SKM-1 (cell line): Measurements from ENCODE around the gene NPC1L1.
A peak's percentile ranks its signal among the peaks of the same experiment; 100 is the strongest.

Source experiments
- DNase-seq: peaks from one replicate; lab custom pipeline; 2025; ENCODE audit not compliant: unreplicated experiment; lab: John Stamatoyannopoulos, UW

Gene NPC1L1

DNA sequence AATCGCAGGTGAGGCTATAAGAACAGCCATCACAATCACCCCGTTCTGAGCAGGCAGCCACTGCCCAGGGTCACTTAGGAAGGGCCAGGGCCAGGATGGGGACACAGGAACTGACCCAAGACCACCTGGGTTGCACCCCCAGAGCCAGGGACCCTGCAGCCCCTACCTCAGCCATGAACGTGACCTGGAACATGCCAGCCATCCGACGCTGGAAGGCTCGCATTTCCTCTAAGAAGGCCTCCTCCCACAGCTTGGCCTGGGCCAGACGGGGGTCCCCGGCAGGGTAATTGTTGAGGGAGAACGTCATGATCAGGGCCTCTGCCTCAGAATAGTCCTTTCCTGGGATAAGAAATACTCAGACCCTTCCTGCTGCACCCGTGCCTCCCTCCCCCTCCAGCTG, 5.0 kb downstream of the NPC1L1 start:
- no peak for DNase-seq

DNA sequence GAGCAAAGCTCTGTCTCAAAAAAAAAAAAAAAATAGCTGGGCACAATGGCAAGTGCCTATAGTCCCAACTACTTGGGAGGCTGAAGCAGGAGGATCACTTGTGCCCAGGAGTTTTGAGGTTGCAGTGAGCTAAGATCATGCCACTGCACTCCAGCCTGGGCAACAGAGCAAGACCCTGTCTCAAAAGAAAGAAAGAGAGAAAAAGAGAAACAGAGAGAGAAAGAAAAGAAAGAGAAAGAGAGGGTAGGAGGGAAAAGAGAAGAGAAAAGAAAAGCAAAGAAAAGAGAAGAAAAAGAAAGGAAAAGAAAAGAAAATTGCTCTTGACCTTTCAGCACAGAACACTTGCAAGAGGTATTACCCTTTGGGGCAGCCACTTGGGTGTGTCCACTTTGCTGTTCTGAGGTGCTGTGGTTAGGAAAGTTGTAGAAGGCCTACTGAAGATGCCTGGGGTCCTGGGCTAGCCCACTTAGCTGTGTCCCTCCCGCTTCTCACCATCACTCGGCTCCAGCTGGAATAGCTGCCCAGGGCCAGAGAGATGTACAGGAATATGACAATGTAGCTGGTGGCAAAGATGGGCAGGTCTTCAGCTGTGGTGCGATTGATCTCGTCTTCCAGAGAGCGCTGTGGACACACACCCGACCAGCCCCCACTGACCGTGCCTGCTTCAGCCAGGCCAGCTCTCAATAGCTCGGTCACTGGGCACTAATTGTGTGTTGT, 5.6 kb downstream of the NPC1L1 start:
- no peak for DNase-seq

DNA sequence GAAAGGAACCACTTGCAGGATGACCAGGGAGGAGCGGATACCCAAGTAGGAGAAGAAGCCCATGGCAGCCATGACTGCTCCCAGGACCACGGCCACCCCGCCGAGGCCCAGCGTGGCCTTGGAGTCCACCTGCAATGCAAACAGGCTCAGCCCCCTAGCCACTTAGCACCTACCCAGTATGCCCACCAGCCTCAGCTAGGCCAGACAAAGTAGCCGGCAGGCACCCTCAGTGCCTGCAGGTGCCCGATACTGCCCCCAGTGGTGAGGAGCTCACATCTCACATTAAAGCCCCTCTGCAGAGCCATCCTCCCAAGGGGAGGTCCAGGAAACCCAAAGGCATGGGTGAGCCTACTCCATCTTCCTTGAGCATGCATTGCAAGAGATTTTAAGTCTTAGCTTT, 6.6 kb downstream of the NPC1L1 start:
- peak; percentile 27 for DNase-seq

DNA sequence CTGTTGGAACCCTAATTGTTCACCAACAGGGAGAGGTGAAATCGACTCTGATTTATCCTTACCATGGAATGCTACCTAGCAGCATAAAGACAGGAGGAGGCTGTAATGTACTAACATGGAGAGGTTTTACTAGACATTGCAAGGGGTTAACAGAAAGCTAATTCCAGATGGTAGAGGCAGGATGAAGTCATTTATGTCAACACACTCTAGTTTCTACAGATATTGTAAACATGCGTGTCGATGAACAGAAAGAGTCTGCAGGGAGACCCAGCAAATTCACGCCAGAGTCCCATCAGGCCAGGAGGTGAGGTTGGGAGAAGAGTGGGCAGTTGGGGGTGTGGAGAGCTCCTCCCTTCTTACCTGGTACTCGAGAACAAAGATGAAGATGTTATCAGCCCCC, 7.0 kb downstream of the NPC1L1 start:
- DNase-seq: no peak

DNA sequence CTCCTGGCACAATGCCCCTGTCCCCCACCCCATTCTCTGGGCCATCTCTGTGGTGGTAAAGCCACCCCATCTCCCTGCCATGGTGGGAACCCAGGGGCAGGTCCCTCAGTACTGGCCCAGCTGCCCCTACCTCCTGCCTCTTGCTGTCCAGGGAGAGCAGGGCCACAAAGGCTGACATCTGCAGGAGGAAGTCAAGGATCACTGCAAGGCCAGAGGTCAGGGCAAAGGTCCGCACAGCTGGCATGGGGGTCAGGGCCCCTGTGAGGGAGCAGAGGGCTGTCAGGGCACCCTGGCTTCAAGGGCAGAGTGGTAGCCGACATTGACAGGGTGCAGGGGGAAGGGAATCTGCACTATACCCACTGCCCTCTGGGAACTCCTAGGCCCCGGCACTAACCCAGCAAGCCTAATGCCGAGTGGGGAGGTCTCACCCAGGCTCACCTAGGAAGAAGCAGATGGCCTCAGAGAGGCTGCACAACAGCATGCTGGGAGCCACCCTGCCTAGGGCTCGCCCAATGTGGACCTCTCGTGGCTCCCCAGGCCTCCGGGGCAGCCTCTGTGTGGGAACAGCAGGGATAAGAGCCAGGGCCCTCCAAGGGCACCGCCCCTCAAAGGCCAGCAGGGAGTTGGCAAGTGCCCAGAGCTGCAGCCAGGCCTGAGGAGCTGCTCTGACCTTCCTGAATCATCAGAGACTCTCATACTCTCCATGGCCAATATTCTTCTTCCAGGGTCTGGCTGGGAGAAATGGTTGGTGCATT, 7.7 kb downstream of the NPC1L1 start:
- no peak for DNase-seq

DNA sequence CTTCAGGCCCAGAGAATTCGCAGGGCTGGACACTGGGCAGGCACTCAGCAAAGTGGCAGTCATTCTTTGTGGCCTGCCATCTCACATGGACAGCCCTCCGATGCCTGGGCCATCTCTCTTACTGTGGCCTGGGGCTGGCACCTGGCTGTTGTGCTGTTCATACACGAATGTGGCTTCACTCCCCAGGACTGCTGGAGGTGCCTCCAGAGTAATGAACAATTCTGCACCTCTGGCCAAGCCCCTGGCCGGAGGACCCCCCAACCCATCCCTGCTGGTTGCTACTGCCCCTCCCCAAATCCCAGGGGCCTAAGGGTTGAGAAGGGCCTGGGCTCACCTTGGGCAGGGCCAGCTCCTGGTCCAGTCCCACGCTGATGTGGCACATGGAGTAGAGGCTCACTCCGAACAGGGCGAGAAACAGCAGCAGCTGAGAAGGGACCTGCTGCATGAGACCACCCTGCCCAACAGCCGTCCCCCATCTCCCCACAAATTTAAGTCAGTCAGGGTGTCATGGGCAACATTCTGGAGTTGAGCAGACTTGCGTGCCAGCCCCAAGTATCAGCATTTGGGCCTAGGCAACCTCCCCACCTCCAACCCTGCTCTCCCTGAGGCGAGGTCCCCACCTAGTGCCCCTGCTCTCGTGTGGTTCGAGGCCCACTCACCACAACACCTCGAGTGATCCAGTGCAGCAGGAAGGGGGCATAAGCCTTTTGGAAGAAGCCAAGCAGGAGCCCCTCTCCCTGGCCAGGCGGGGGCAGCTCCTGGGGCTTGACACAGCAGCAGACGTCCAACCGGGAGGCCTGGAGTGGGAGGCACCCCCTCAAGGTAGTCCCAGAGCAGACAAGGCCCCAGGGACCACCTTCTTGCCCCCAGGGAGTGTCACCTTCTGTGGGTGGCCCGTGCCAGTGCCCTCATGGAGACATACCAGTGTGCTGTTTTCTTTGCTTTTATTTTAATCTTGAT, 9.4 kb downstream of the NPC1L1 start:
- DNase-seq: no peak

DNA sequence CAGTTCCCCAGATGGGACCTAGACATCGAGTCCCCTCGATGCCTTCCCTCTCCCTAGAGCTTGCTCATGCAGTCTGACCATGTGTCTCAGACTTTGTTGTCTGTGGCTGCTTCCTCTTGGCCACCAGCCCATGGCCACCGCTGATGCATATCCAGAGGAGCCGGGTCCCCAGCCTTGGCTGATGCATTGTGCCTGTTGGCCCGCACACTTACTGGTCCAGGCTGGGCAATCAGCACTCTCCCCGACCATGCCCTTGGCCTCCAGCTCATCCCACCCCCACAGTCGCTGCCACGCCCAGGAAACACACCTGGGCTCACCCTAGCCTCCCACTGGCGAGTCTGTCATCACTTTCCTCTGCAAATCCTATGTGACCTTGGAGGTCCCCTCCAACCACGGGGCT, 10.1 kb downstream of the NPC1L1 start:
- DNase-seq: no peak

DNA sequence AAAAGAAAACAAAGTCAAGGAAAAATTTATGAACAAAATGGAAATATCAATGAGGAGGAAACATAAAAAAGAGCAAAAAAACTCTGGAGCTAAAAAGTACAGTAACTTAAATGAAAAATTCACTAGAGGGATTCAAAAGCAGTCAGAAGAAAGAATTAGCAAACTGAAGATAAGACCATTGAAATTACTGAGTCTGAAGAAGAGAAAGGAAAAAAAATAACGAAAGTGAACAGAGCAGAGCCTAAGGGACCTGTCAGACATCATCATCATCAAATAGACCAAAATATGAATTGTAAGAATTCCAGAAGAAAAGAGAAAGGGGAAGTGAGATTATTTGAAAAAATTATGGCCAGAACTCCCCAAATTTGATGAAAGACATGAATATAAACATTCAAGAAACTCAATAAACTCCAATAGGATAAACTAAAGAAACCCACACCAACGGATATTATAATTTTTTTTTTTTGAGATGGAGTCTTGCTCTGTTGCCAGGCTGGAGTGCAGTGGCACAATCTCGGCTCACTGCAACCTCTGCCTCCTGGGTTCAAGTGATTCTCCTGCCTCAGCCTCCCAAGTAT, 16.2 kb downstream of the NPC1L1 start:
- no peak for DNase-seq

DNA sequence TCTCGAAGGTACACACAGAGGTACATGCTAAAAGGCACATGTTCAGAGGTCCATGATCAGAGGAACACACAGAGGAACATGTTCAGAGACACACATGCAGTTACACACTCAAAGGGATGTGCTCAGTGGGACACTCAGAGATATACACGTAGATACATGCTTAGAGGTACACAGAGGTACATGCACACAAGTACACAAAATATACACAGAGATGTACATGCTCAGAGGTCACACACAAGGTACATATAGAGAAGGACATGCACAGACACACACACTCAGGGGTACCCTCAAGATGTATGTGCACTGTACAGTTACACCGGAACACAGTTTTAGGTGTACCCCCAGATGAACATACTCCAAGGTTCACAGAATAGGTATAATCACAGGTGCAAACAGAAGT, 18.8 kb downstream of the NPC1L1 start:
- DNase-seq: no peak

DNA sequence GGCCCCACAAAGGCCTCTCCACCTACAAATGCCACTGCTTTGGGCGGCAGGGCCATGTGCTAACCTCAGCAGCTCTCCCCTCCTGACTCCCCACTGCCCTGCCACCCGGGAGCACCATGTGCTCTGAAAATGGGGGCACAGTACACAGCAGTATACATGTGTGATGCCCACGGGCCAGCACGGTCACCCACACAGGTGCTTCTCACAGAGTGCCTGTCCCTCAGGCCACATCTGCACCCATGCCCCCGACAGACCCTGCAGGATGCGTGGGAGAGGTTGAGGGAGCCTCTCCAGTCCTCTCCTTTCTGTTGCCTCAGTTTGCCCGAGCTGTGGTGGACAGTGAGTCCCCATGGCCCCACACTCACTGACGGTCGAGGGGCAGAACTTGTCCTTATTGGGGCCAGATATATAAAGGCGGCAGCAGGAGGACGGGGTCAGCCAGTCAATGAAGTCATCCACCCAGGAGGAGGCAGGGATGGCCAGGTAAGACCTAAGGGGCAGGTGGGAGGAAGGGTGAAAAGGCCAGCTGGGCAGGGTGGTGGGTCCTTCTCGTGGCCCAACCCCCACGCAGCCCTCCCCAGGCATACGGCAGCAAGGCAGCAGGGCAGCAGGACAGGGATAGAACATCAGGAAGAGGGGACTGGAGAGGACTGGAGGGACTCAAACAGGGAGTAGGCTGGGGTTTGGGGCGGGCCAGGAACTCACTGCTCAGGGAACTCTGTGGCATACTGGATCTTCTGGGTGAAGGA, 19.6 kb downstream of the NPC1L1 start:
- no peak for DNase-seq

DNA sequence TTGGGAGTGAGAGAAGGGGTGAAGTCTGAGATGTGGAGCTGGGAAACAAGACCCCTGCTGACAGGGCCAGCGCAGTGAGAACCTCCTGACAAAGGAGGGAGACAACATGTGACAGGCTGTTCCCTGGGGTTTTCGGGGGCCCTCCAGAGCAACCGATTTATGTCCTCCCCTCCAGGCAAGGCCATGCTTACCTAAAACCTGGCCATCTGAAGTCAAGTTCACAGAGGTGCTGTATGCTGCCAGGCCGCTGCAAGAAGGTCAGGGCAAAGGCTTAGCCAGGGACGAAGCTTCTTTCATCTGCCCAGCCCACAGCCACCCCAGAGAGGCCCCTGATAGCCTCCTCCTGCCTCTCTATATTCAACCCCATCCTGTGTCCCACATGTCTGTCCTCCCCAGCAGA, 20.6 kb downstream of the NPC1L1 start:
- DNase-seq: no peak

DNA sequence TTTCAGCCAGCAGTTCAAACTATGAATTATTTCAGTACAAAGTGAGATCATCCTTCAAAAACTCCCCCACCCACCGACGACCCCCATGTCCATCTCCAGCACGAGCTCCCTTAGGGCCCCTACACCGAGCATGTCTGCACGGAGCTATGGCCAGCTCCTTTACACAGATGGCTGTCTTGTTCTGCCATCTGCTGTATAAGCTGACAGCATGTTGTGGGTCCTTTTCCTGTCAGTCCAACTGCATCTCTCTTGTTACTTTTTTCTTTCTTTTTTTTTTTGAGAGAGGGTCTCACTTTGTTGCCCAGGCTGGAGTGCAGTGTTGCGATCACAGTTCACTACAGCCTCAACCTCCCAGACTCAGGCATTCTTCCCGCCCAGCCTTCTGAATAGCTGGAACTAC, 21.6 kb downstream of the NPC1L1 start:
- DNase-seq: no peak

DNA sequence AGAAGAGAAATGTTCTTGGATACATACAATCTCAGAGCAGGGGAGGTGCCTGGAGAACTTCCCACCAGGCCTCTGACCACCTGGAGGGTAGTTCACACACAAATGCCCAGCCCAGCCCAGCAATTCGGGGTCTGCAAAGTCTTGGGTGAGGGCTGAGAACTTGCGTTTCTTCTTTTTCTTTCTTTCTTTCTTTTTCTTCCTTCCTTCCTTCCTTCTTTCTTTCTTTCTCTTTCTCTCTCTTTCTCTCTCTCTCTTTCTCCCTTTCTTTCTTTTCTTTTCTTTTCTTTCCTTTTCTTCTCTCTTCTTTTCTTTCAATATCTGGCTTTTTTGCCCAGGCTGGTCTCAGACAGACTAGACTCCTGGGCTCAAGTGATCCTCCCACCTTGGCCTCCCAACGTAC, 22.4 kb downstream of the NPC1L1 start:
- no peak for DNase-seq

DNA sequence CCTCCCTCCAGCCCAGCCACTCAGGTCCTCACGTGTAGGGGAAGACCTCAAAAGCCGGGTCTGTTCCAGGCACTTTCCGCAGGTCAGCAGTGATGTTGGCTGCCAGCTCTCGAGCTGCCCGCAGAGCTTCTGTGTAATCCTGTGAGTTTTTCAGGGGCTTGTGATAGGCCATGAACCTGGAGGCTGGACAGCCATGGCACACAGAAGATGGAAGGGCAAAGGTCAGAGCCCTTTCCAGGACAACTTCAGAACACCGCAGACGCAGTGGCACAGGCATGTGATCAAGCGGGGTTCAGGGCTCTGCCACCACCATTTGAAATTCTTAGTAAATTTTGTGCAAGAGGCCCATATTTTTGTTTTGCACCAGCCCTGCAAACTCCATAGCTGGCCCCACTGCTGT, 24.0 kb downstream of the NPC1L1 start:
- DNase-seq: no peak

DNA sequence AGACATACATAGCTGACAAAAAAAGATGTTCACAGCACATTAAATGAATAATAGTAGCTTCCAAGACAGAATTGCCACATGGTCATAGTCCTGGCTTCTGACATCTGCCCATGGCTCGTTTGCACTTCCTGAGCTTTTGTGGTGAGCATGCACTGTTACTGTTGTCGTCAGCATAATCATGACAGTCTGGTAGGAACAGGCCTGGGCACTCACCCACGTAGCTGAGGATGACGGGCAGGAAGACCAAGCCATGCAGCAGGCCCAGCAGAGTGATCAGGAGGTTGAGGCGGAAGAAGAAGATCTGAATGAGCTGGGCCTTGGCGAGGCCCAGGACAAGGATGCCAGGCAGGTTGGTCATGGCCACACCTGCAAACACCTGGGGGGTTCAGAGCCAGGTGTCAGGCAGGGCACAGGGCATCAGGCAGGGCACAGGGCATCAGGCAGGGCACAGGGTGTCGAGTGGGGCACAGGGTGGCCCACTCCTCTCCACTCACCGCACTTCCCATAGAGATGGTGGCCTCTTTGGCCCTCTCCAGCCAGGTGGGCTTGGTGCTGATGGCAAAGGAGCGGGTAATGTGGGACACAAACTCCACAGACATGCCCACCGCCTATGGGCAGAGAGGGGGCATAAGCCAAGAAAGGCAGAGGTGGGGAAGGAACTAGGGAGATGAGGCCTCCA, 25.4 kb downstream of the NPC1L1 start:
- DNase-seq: no peak

DNA sequence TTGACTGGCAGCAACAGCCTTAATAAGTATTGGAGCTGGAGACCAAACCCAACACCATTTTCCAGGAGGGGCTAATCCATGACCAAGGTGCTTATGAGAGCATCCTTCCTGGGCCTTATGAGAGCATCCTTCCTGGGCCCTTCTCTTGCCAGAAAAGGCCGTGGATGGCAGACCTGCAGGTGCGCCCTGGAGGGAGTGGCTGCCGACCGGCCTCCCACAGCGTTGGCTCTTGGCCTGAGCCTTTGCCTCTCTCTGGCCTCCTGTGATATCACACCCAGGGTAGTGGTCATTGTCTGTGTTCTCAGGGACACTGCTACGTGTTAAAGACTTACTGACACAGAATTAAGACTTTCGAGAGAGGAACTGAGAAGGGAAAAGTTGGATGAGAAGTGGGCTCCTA, 28.4 kb downstream of the NPC1L1 start:
- DNase-seq: no peak

DNA sequence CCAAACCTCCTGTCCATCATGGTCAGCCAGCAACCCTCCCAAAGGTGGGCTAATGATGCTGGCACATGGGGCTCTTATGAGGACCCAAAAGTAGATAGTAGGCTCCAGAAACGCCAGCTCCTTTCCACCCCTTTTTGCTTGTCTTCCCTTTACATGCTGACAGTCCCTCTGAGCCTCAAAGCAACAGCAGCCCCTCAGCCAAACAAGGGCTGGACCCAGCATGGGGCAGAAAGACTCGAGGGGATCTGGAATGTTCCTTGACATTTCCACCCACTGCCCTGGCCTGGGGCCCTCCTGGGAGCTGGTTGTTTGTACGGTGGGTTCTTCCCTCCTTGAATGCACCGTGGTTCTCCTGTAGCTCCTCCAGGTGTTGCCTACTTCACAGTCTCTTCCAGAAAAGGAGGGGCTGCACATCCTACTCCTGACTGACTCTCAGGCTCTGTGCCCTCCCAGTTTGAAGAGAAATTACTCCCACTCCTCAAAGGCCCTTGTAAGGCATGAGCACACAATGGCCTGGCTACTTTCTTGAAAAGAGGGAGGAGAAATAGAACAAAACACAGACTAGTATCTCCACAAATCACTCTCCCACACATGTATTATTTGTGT, 29.2 kb downstream of the NPC1L1 start:
- DNase-seq: no peak

DNA sequence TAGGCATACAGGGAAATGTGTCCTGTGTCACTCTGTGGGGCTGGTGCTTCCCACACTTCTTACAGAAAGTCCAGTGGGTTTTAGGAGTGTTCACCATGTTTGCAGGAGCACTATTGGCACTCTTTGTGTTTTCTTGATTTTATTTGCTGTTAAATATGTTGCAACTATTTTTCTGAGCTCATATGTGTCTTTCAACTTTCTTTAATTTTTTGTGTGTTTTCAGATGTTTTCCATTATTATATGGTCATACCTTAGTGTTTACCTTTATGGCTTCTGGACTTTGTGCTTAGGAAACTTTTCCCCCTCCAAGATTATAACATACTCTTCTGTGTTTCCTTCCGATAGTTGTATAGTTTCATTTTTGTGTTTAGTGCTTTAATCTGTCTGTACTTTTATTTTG, 29.9 kb downstream of the NPC1L1 start:
- DNase-seq: no peak

DNA sequence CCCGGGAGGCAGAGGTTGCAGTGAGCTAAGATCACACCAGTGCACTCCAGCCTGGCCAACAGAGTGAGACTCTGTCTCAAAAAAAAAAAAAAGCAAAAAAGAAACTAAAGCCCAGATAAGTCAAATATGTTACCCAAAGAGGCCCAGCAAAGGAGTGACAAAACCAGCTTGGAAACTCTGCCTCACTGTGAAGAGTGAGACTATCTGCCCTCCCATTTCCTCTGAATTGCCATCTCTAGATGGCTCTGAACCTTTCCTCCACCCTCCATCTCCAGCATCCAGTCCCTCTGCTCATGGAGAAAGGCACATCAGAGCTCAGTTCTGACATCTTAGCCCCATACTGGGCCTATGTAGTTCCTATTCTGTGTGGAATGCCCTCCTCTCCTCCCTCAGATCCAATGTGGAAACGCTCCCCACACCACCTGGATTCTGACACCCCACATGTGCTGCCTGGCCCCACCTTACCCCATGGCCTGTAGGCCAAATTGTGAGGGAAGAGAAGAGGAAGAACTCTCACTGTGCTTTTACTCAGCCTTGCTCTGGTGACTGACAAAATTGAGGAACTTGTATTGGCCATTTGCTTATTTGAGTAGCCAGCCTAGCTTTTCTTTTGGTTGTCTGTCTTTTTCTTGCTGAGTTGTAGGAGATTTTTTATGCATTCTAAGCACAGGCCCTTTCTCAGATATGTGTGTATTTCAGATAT, 32.7 kb downstream of the NPC1L1 start:
- peak; percentile 40 for DNase-seq
